Osteoblast (primary cell): ENCODE data around the gene NOCT. TPM values are rescaled to one million over a fixed set of nuclear protein-coding genes. Genes with fewer than 3 reads are reported as not detected.

Source experiments
- DNase-seq: peaks from one replicate; pipeline ENCODE4 v3.0.0; 2011; ENCODE audit warnings: low spot score, mixed read lengths; ENCODE audit not compliant: insufficient read length; ENCODE audit errors: missing footprints
- H2AFZ ChIP-seq: 2 replicates; pipeline ENCODE4 v1.6.0; 2011; ENCODE audit warnings: mild to moderate bottlenecking, low read length
- H3K27ac ChIP-seq: 2 replicates; pipeline ENCODE4 v1.5.1; 2011; ENCODE audit warnings: mild to moderate bottlenecking, low read depth, low read length, moderate library complexity
- H3K27me3 ChIP-seq: 2 replicates; pipeline ENCODE4 v1.6.0; 2012; ENCODE audit warnings: mild to moderate bottlenecking, control low read depth, inconsistent platforms, low read length, moderate library complexity; ENCODE audit not compliant: insufficient read depth
- H3K36me3 ChIP-seq: 2 replicates; pipeline ENCODE4 v1.5.1; 2011; ENCODE audit warnings: mild to moderate bottlenecking, low read length, control low read depth, moderate library complexity; ENCODE audit not compliant: insufficient read depth
- H3K4me1 ChIP-seq: 2 replicates; pipeline ENCODE4 v1.5.1; 2011; ENCODE audit warnings: mild to moderate bottlenecking, low read length, control low read depth, moderate library complexity; ENCODE audit not compliant: insufficient read depth
- H3K4me2 ChIP-seq: 2 replicates; pipeline ENCODE4 v1.6.0; 2011; ENCODE audit warnings: mild to moderate bottlenecking, low read length; ENCODE audit not compliant: insufficient read depth
- H3K4me3 ChIP-seq: fragments of 200-600 bp; sonication (generic); 3 replicates; pipeline ENCODE4 v1.5.1; 2012; ENCODE audit warnings: mild to moderate bottlenecking, low read length, inconsistent platforms; ENCODE audit not compliant: insufficient read depth
- H3K79me2 ChIP-seq: 2 replicates; pipeline ENCODE4 v1.6.0; 2012; ENCODE audit warnings: mild to moderate bottlenecking, low read length, control low read depth, inconsistent platforms; ENCODE audit not compliant: insufficient read depth
- H3K9me3 ChIP-seq: 2 replicates; pipeline ENCODE4 v1.5.1; 2011; ENCODE audit warnings: low read depth, low read length, control low read depth
- H4K20me1 ChIP-seq: 2 replicates; pipeline ENCODE4 v1.6.0; 2012; ENCODE audit warnings: mild to moderate bottlenecking, low read length, control low read depth; ENCODE audit not compliant: insufficient read depth
- CTCF ChIP-seq: IDR thresholded peaks from 2 replicates; pipeline ENCODE4 v1.5.1; 2011; ENCODE audit warnings: mild to moderate bottlenecking, low read depth, low read length, moderate library complexity; ENCODE audit errors: extremely low read depth
- total RNA-seq: library from RNA; depleted of rRNA; stranded (reverse); fragments of >200 nt; gene quantifications from 2 replicates; pipeline ENCODE4 v1.2.3, GENCODE V29; 2012

The NOCT gene
- total RNA-seq, 1 donor: 18.1 TPM

- H2AFZ ChIP-seq: no peak overlapping the region
- no peaks in the 10 kb centered on the region for H3K36me3 ChIP-seq
- no peak for TF ChIP-seq CTCF
- H3K9me3 ChIP-seq: no peaks in the 10 kb centered on the region
- no peaks in the 10 kb centered on the region for H3K27me3 ChIP-seq
- DNase-seq: no peak
- H3K4me1 ChIP-seq: peaks cover 3% of the 10 kb centered on the region
- no peaks in the 10 kb centered on the region for H4K20me1 ChIP-seq
- no peak overlapping the region for H3K4me2 ChIP-seq
- H3K79me2 ChIP-seq: no peaks in the 10 kb centered on the region
- no peak overlapping the region for H3K4me3 ChIP-seq
- no peak overlapping the region for H3K27ac ChIP-seq
Measured at GRCh38 chr4:138979742-138980141, 35.8 kb upstream of the NOCT start.

DNA sequence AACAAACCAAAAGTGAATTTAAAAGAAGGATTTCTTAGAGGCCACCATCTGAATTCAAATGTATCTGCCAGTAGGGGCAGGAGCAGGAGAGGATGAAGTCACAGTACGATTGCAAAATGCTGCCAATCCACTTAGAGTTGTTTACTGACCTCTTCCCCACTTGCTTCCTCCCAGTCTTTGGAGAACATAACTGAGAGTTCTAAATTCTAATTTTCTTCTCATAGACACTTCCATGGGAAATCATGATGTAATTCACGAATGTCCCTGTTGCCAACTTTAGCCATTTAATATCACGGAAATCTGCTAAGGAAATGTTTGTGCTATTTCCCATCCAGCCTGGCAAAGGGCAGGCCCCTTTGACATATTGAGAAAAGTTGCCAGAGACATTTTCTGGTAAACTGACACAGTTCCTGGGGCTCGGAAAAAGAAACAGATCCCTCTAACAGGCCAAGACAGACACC lies 33.6 kb upstream of the NOCT start:
- H3K27ac ChIP-seq: no peak overlapping the region

DNA sequence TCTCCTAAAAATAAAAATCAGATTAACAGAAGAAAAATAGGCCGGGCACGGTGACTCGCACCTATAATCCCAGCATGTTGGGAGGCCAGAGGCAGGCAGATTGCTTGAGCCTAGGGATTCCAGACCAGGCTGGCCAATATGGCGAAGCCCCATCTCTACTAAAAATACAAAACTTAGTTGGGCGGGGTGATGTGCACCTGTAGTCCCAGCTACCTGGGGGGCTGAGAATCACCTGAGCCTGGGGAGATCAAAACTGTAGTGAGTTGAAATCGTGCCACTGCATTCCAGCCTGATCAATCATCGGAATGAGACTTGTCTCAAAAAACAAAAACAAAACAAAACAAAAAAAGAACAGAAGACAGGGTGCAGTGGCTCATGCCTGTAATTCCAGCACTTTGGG lies 32.8 kb upstream of the NOCT start:
- no peak overlapping the region for H3K4me2 ChIP-seq
- no peaks in the 10 kb centered on the region for H3K9me3 ChIP-seq
- H3K79me2 ChIP-seq: no peaks in the 10 kb centered on the region
- H3K27me3 ChIP-seq: no peaks in the 10 kb centered on the region
- DNase-seq: no peak
- no peaks in the 10 kb centered on the region for H3K36me3 ChIP-seq
- H4K20me1 ChIP-seq: no peaks in the 10 kb centered on the region
- no peak overlapping the region for H2AFZ ChIP-seq
- H3K4me3 ChIP-seq: no peak overlapping the region
- H3K4me1 ChIP-seq: peaks cover 3% of the 10 kb centered on the region
- TF ChIP-seq CTCF: no peak
- H3K27ac ChIP-seq: no peak overlapping the region

More for the DNA sequence above, 33.6 kb upstream of the NOCT start:
- Histone ChIP-seq H3K4me2 (peak overlapping the region; percentile 44), H3K4me3 (no peak overlapping the region), H3K9me3 (no peaks in the 10 kb centered on the region), H3K79me2 (no peaks in the 10 kb centered on the region), H2AFZ (peak overlapping the region; percentile 80), H4K20me1 (no peaks in the 10 kb centered on the region), H3K36me3 (no peaks in the 10 kb centered on the region), H3K4me1 (peaks cover 3% of the 10 kb centered on the region), H3K27me3 (no peaks in the 10 kb centered on the region)
- peak; percentile 77 for DNase-seq
- peak; percentile 42 for TF ChIP-seq CTCF

DNA sequence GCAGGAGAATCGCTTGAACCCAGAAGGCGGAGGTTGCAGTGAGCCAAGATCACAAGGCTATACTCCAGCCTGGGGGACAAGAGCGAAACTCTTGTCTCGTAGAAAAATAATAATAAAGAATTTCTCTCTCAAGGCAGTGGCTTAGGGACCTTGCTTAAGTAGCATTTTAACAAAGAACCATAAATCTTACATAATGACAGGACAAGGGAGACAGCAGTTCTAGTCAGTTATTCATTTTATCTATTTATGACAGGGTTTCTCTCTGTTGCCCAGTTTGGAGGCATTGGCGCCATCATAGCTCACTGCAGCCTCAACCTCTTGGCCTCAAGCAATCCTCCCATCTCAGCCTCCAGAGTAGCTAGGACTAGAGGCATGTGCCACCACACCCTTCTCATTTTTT lies 31.9 kb upstream of the NOCT start:
- Histone ChIP-seq H3K4me3 (no peak overlapping the region), H3K36me3 (no peaks in the 10 kb centered on the region), H3K9me3 (no peaks in the 10 kb centered on the region), H3K27me3 (no peaks in the 10 kb centered on the region), H3K79me2 (no peaks in the 10 kb centered on the region), H3K4me1 (peaks cover 3% of the 10 kb centered on the region), H4K20me1 (no peaks in the 10 kb centered on the region), H3K4me2 (no peak overlapping the region), H3K27ac (no peak overlapping the region), H2AFZ (no peak overlapping the region)
- DNase-seq: no peak
- TF ChIP-seq CTCF: no peak
